MM.1S (cell line): ENCODE results near the gene PTGER1.

ENCODE experiments used
- CTCF ChIP-seq: fragments of 300-600 bp; sonication (generic); IDR thresholded peaks from 2 replicates; pipeline ENCODE4 v1.5.1; 2016; ENCODE audit warnings: antibody characterized with exemption, low read length, mixed read lengths
- EZH2 ChIP-seq: fragments of 300-600 bp; sonication (generic); optimal IDR thresholded peaks from 2 replicates; pipeline ENCODE3; 2017; ENCODE audit warnings: low read depth, mild to moderate bottlenecking, antibody characterized with exemption, low read length, mixed read lengths
- EZH2phosphoT487 ChIP-seq: fragments of 300-600 bp; sonication (generic); IDR thresholded peaks from 2 replicates; pipeline ENCODE4 v1.6.1; 2018; ENCODE audit warnings: antibody characterized with exemption, low read length

- no peak for TF ChIP-seq EZH2
- TF ChIP-seq CTCF: no peak
- no peak for TF ChIP-seq EZH2phosphoT487
Measured at GRCh38 chr19:14476327-14476672, 1.1 kb upstream of the PTGER1 start.
